NCI-H2196 treated with DMSO at 0.1 percent for 48 hours (cell line): Measurements from ENCODE around the gene DMKN.

Experiments
- DNase-seq: peaks from one replicate; lab custom pipeline; 2025; ENCODE audit not compliant: unreplicated experiment; lab: John Stamatoyannopoulos, UW

DMKN gene

GRCh38 chr19:35513628-35514281 is at the start of gene DMKN:
DMKN (minus strand) TSS chr19:35513649; CDS start chr19:35513475, 174 bp downstream.
- no peak for DNase-seq

- no peak for DNase-seq
These were observed 49.3 kb upstream of the DMKN start for GRCh38 chr19:35562776-35563175.

- no peak for DNase-seq
These were observed 48.9 kb upstream of the DMKN start for GRCh38 chr19:35562336-35562735.

GRCh38 chr19:35561436-35561835 is 48.0 kb upstream of the DMKN start:
- no peak for DNase-seq

GRCh38 chr19:35560677-35561076 is 47.2 kb upstream of the DMKN start:
- no peak for DNase-seq

DNA sequence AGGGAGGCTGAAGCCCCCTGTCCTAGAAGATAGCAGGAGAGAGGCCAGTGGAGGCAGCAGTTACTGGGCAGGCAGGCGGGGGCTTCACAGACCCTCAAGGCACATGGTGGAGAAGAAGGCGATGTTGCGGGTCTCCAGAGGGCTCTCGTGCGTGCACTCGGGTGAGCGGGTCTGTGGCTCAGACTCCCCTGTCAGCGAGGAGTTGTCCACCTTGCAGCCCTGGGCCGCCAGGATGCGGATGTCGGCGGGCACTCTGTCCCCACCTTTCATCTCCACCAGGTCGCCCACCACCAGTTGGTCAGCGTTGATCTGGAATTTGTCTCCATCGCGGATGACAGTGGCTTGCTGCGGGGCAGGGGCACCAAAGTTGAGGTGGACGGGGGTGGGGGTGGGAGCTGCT is 46.8 kb upstream of the DMKN start:
- DNase-seq = no peak

GRCh38 chr19:35559781-35560180 is 46.3 kb upstream of the DMKN start:
- DNase-seq = no peak

DNA sequence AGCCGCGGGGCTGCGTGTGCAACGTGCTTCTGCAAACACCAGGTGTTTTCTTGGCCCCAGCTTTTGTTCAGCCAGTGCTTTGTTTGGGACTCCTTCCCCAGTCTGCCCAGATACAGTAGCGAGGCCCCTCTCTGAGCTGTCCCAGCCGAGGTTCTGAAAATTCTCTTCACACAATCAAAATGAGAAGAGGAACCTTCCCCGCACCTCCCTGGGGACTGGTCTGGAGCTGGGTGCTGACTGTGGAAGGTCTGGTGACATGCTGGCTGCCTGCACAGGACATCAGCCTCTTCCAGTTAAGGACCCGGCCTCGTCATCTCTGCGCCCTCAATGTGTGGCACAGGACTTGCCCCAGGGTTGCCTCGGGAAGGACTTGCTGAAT is 45.8 kb upstream of the DMKN start:
- no peak for DNase-seq

GRCh38 chr19:35558400-35559280 is 45.2 kb upstream of the DMKN start:
- DNase-seq = no peak

DNA sequence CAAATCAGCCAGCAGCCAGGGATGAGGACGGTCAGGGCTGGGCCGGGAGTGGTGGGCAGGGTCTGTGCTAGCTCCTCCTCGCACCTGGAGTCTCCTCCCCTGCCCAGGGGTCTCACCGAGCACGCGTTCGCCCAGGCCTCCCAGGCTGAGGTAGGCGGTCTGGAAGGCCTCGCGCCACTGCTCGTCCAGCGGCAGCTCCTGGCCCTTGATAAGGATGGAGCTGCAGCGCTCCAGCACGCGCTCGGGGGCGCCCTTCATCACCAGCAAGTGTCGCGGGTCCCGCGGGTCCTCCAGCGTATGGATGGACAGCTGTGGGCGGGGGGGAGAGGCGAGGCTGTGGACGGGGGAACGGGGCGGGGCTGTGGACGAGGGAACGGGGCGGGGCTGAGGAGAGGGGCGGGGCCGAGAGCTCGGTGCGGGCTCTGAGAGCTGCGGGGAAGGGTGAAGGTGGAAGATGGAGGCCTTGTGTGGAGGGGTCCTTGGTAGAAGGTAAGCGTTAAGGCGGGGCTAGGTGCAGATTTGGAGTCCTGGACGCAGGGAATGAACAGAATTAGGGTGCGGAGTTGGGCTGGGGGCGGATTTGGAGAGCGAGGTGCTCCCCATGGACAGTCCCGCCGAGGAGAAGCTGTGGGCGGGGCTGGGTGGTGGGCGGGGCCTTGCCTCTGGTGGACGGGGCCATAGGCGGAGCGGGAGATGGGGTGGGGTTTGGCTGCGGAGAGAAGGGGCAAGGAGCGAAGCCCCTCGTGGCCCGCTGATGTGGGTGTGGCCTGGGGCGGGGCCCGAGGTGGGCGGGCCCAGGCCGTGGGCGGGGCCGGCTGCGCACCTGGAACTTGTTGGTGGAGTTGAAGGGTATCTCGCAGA is 44.3 kb upstream of the DMKN start:
- no peak for DNase-seq

DNA sequence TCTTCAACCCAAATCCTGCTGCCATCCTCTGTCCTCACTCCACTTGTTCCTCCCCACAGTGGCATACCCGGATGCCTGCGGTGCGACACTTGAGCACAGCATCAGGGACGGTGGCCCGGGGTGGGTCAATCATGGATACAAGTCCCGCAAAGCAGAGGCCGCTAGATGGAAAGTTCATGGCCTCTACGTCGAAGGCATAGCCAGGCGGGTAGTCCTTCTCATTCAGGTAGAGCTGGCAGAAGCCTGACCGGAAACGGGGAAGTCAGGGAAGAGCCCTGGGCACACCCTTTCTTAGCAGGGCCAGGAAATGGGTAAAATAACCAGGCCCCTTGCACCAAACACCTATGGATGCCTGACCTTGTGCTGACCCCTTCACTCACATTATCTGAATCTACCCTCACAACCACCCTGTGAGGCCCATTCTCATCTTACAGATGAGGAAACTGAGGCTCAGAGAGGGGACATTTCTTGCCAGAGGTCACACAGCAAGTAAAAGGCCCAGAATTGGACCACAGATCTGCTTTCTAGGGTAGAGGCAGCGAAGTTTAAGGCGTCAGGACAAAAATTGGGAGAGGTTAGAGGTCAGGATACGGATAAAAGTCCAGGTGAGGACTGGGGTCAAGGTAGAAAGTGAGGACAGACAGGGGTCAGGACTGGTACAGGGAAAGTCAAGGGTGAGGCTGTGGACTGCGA is 43.5 kb upstream of the DMKN start:
- DNase-seq = no peak

- DNase-seq = no peak
These were observed 42.7 kb upstream of the DMKN start for GRCh38 chr19:35556025-35556590.

- no peak for DNase-seq
These were observed 42.0 kb upstream of the DMKN start for GRCh38 chr19:35555301-35556005.

- DNase-seq = no peak
These were observed 40.6 kb upstream of the DMKN start for GRCh38 chr19:35554076-35554475.

DNA sequence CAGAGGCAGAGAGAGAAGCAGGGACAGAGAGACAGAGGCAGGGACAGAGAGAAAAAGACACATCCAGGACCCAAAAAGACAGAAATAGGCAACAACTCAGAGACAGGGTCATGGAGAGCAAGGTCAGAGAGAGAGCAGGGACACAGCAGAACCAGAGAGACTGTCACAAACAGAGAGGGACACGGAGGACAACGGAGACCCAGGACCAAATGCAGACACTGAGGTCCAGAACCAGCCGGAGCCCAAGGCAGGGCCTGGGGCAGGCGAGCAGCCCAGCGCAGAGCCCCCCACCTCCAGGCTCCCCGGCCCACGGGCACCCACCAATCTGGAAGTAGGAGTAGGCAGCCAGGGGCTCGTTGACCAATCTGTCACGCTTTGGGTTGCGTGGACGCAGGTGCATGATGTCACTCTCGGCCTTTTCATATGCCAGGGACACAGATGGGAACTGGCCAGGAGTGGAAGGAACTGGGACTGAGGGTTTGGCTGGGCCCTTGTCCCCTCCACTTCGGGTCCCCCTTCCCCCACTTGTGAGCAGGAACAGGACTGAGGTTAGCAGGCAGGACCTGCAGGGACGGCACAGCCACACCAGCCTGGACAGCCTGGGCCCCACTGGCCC is 40.0 kb upstream of the DMKN start:
- DNase-seq = no peak

DNA sequence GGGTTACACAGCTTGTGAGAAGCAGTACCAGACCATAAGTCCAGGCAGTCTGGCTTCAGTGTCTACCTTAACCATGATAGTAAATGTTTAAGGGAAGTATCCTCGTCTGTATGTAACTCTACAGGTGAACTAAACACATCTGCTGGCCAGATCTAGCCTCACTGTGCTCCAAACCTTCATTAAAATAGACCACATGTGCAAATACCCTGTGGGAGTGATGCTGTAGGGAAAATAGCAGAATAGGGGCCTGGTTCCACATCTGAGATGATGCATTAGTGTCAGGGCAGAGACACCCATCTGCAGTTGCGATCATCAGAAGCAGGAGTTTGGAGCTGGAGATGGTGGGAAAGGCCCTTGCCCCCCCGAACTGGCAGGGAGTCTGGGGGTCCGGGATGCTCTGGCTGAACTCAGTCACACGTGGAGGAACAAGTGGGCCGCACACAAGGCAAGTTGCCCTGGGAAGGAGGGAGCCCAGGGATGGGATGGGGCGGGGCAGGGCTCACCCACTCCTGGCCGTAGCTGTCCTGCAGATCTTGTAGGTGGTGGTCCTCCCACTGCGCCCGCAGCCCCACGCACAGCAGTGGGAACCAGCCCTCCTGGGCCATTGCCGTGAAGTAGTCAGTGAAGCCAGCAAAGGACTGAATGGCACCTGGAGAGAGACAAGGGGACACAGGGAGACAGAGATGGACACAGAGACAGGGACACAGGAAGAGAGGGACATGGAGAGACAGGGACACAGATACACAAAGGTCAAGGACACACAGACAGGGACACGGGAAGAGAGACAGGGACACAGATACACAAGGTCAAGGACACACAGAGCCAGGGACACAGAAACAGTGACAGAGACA is 39.3 kb upstream of the DMKN start:
- DNase-seq = no peak

DNA sequence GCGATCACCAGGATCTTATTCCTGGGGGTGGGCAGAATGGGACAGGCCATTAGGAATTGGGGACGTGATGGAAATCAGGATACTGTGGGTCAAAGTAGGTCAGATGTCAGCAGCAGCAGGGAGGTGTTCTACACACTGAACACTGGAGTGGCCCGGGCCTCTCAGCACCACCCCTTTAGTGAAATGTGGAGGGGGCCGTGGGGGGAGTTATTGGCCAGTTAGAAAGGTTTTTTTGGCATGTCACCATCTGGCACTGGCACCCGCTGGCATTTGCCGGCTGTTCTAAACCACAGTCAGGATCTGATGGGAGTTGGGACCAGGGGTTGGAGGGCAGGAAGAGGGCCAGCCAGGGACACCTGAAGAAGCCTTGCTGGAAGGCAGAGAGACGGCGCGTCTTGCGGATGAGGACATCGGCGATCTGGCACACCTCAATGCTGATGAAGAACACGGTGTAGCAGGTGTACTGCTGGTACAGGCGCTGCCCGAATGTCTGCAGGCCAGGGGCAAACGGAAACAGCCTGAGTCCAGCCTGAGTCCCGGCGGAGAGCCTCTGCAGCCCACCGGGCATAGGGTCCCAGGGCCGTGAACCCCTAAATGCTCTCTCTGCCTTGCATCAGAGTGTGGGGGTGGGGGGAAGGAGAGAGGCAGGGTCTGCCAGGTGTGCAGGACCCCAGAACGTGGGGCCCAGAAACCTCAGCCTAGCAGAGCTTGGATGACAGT is 37.8 kb upstream of the DMKN start:
- no peak for DNase-seq

GRCh38 chr19:35549879-35550523 is 36.6 kb upstream of the DMKN start:
- no peak for DNase-seq
